ENCODE results near the gene ANKRD17. TPM values are rescaled to one million over a fixed set of nuclear protein-coding genes. Genes with fewer than 3 reads are reported as not detected.

Gene ANKRD17
- total RNA-seq, 4 donors from 2014 or later = 69.9 to 93.1 (median 74.3) TPM

DNA sequence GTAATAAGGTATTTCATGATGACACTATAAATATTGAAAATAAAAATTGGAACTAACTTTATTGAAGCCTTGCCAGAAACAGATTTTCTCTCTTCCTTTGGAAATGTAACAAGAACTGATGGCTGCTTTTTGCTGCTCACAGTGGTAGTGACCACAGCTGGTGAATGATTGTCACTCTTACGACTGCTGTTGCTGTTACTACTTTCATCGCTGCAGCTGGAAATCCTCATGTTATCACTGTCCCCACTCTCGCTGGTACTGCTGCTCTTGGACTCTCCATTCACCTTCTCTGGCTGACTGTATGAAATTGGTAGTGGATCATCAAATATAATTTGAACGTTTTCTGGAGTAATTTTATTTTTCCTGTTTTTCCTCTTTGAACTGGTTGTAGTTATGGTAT is 160.6 kb downstream of the ANKRD17 start:
- H3K27me3 ChIP-seq = no peaks in the 10 kb centered on the region
- H3K36me3 ChIP-seq = peaks cover 0 to 71% (median 31%) of the 10 kb centered on the region in 4 donors
- TF ChIP-seq EP300 (IDR thresholded peaks at IDR 0.05; ENCODE audit: low read depth) (no peak), POLR2A (IDR thresholded peaks at IDR 0.05) (no peak), POLR2AphosphoS5 (IDR thresholded peaks at IDR 0.05) (no peak)
- TF ChIP-seq, protein P1, sequence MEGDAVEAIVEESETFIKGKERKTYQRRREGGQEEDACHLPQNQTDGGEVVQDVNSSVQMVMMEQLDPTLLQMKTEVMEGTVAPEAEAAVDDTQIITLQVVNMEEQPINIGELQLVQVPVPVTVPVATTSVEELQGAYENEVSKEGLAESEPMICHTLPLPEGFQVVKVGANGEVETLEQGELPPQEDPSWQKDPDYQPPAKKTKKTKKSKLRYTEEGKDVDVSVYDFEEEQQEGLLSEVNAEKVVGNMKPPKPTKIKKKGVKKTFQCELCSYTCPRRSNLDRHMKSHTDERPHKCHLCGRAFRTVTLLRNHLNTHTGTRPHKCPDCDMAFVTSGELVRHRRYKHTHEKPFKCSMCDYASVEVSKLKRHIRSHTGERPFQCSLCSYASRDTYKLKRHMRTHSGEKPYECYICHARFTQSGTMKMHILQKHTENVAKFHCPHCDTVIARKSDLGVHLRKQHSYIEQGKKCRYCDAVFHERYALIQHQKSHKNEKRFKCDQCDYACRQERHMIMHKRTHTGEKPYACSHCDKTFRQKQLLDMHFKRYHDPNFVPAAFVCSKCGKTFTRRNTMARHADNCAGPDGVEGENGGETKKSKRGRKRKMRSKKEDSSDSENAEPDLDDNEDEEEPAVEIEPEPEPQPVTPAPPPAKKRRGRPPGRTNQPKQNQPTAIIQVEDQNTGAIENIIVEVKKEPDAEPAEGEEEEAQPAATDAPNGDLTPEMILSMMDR (IDR thresholded peaks at IDR 0.05) = no peak
- H3K27ac ChIP-seq = no peak overlapping the region
- no peaks in the 10 kb centered on the region for H3K9me3 ChIP-seq
- no peaks in the 10 kb centered on the region for H3K4me1 ChIP-seq
- WGBS, 2 donors (ENCODE audit: low coverage in 1 of 2) = 79 to 80% methylated on average over 4 of the region's 4 CpGs
- DNase-seq = no peak
- in situ Hi-C loops (cut with MboI; ENCODE audit: low pct_ligation_motif_present in 1 of 4, low pct_unique_long_range_greater_than_20kb in 1 of 4, low sequenced_read_pairs in 3 of 4) (no loop called here), intact Hi-C loops (cut with DNase I; ENCODE audit: low total_unique reads) (no loop called here)
- no peak overlapping the region for H3K4me3 ChIP-seq

DNA sequence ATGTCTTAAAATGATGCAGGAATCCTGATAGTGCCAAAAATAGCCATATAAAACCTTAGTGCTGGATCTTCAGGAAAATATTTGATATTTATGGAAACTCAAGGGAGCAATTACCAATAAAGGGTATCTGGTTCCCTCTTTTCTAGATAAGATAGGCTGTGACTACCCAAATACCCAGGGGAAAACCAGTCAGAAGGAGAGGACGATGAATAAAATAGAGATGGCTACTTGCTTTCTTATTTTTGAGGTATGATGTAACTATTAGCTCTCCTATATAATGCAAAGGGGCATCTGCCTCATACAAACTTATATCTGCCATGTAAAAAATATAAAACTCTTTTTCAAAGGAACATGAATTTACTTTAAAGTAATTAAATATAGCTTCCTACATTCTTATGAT is 165.7 kb downstream of the ANKRD17 start:
- 92 to 100% methylated on average over 1 of the region's 1 CpG for WGBS, 2 donors (ENCODE audit: low coverage in 1 of 2)
- intact Hi-C loops (cut with DNase I; ENCODE audit: low total_unique reads) (no loop called here), in situ Hi-C loops (cut with MboI; ENCODE audit: low pct_ligation_motif_present in 1 of 4, low pct_unique_long_range_greater_than_20kb in 1 of 4, low sequenced_read_pairs in 3 of 4) (no loop called here)
- peaks cover 0 to 67% (median 29%) of the 10 kb centered on the region in 4 donors for H3K36me3 ChIP-seq
- H3K9me3 ChIP-seq = no peaks in the 10 kb centered on the region
- no peak overlapping the region for H3K4me3 ChIP-seq
- no peak for DNase-seq
- no peaks in the 10 kb centered on the region for H3K4me1 ChIP-seq
- no peak for TF ChIP-seq EP300 (IDR thresholded peaks at IDR 0.05; ENCODE audit: low read depth)
- TF ChIP-seq, protein P1 (IDR thresholded peaks at IDR 0.05) = no peak
- no peak for TF ChIP-seq POLR2AphosphoS5 (IDR thresholded peaks at IDR 0.05)
- TF ChIP-seq POLR2A (IDR thresholded peaks at IDR 0.05) = no peak
- H3K27ac ChIP-seq = no peak overlapping the region
- no peaks in the 10 kb centered on the region for H3K27me3 ChIP-seq

DNA sequence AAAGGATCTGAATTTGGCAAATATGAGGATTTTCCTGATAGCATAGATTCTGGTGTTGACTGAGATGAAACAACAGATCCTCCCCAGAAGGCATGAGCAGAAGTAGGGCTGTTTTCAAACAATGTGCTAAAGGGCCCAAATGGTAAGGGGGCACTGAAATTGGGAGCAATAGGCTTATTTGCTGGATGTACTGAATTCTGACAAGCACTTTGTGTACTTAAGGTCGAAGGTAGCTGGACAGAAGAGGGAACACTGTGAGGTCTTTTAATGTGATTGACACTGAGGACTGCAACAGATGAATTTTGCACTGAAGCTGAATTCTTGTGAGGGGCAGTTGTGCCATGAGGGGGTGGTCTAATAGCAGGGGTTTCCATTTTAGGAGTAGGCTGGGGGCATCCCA is 167.9 kb downstream of the ANKRD17 start:
- WGBS, 2 donors (ENCODE audit: low coverage in 1 of 2) = 93% methylated on average over 1 of the region's 1 CpG; no CpG with 5 or more reads in 1 of the 2 donors

DNA sequence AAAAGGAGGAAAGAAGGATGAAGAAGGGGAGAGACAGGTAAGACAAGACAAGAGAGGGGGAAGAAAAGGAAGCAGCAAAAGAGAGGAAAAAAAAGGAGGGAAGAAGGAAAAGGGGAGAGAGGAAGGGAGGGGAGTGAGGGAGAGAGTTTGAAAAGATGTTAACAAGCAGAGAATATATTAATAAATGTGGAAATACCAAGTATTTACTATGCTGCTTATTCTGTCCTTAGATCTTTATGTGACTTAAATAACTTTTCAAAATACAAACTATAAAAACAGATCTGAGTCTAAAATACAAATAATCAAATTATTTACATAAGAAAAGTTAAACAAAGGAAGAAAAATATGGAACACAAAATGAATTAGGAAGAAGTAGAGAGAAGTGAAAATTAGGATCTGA is 170.7 kb downstream of the ANKRD17 start:
- Histone ChIP-seq H3K4me3 (no peak overlapping the region), H3K27ac (no peak overlapping the region), H3K4me1 (peaks cover 0 to 7% (median 0%) of the 10 kb centered on the region in 4 donors), H3K9me3 (no peaks in the 10 kb centered on the region), H3K36me3 (peaks cover 0 to 49% (median 22%) of the 10 kb centered on the region in 4 donors), H3K27me3 (no peaks in the 10 kb centered on the region)
- no peak for DNase-seq
- intact Hi-C loops (cut with DNase I; ENCODE audit: low total_unique reads) (no loop called here), in situ Hi-C loops (cut with MboI; ENCODE audit: low pct_ligation_motif_present in 1 of 4, low pct_unique_long_range_greater_than_20kb in 1 of 4, low sequenced_read_pairs in 3 of 4) (no loop called here)
- TF ChIP-seq POLR2AphosphoS5 (IDR thresholded peaks at IDR 0.05) (no peak), EP300 (IDR thresholded peaks at IDR 0.05; ENCODE audit: low read depth) (no peak), POLR2A (IDR thresholded peaks at IDR 0.05) (no peak)
- TF ChIP-seq, protein P1 (IDR thresholded peaks at IDR 0.05) = no peak

More for the DNA sequence above, 167.9 kb downstream of the ANKRD17 start:
- no peak overlapping the region for H3K4me3 ChIP-seq
- H3K27ac ChIP-seq = no peak overlapping the region
- in situ Hi-C loops (cut with MboI; ENCODE audit: low pct_ligation_motif_present in 1 of 4, low pct_unique_long_range_greater_than_20kb in 1 of 4, low sequenced_read_pairs in 3 of 4) (no loop called here), intact Hi-C loops (cut with DNase I; ENCODE audit: low total_unique reads) (loop anchor here (1.0 kb wide), 1 partner anchor 23 kb away; no protein-coding TSS in a partner anchor)
- no peaks in the 10 kb centered on the region for H3K27me3 ChIP-seq
- TF ChIP-seq EP300 (IDR thresholded peaks at IDR 0.05; ENCODE audit: low read depth) (no peak), POLR2A (IDR thresholded peaks at IDR 0.05) (no peak)
- TF ChIP-seq, protein P1 (IDR thresholded peaks at IDR 0.05) = no peak
- no peak for DNase-seq
- no peaks in the 10 kb centered on the region for H3K9me3 ChIP-seq
- peaks cover 0 to 52% (median 21%) of the 10 kb centered on the region in 4 donors for H3K36me3 ChIP-seq
- H3K4me1 ChIP-seq = peaks cover 0 to 7% (median 0%) of the 10 kb centered on the region in 4 donors

Data from transverse colon (tissue), 4 donors.